H1 (cell line): Measurements from ENCODE around the gene CHRNA4. TPM values are rescaled to one million over a fixed set of nuclear protein-coding genes. Genes with fewer than 3 reads are reported as not detected.

Experiments
- BRCA1 ChIP-seq: IDR thresholded peaks from 2 replicates; pipeline ENCODE4 v1.6.1; 2012; ENCODE audit warnings: low read depth, low read length, improper control_type of control experiment
- CBX8 ChIP-seq: fragments of 300-800, 300-1000 bp; sonication (generic); IDR thresholded peaks from 2 replicates; pipeline ENCODE4 v1.7.1; 2016; ENCODE audit warnings: low read depth, low read length, borderline replicate concordance
- CTCF ChIP-seq, 3 experiments: IDR thresholded peaks; 1 replicate in 2 of 3; 2 replicates in 1 of 3; pipeline versions ENCODE4 v1.5.1 to v1.6.1; 2011; ENCODE audit warnings: low read length in 3 of 3, mild to moderate bottlenecking in 3 of 3, inconsistent platforms in 2 of 3, low read depth in 1 of 3, moderate library complexity in 1 of 3; ENCODE audit not compliant: insufficient read depth in 1 of 3; ENCODE audit errors: control extremely low read depth in 1 of 3
- HDAC6 ChIP-seq: IDR thresholded peaks from one replicate; pipeline ENCODE4 v1.7.1; 2012; ENCODE audit warnings: low read depth, mild to moderate bottlenecking, inconsistent platforms, low read length, moderate library complexity
- JUND ChIP-seq: IDR thresholded peaks from 2 replicates; pipeline ENCODE4 v1.6.1; 2011; ENCODE audit warnings: mild to moderate bottlenecking, improper control_type of control experiment, low read length
- POLR2A ChIP-seq, 2 experiments: IDR thresholded peaks; 1 replicate in 1 of 2; 2 replicates in 1 of 2; pipeline ENCODE4 v1.6.1; 2011; ENCODE audit warnings: low read depth in 2 of 2, low read length in 2 of 2, mild to moderate bottlenecking in 2 of 2; ENCODE audit errors: control extremely low read depth in 1 of 2
- POU5F1 ChIP-seq: IDR thresholded peaks from 2 replicates; pipeline ENCODE4 v1.6.1; 2011; ENCODE audit warnings: low read depth, mild to moderate bottlenecking, low read length, moderate library complexity
- SUZ12 ChIP-seq: fragments of 200-600 bp; sonication (generic); IDR thresholded peaks from 2 replicates; pipeline ENCODE4 v1.6.1; 2012; ENCODE audit warnings: mild to moderate bottlenecking, inconsistent platforms, low read length, moderate library complexity, mixed read lengths
- polyA plus RNA-seq, 7 experiments: library from polyadenylated mRNA; depleted of rRNA in 3 of 7; stranded (reverse) in 5 of 7; unstranded in 2 of 7; fragments of >200 nt in 5 of 7; fragments of 200-250 nt in 2 of 7; gene quantifications; 1 replicate in 5 of 7; 2 replicates in 1 of 7; 4 replicates in 1 of 7; pipeline versions ENCODE4 v1.2.1 to v1.2.3, GENCODE V29; 2011 to 2013; ENCODE audit warnings: missing spikeins in 2 of 7, mixed read lengths in 2 of 7
- total RNA-seq: library from RNA; stranded (reverse); fragmentation: NEBNext Ultra II Directional; extraction: Animal tissue kit (Norgen Biotek cat#: 25700); gene quantifications from 2 replicates; pipeline ENCODE4 v1.2.1, GENCODE V29; 2021

The CHRNA4 gene
- total and polyA plus RNA-seq, 2 of the 8 experiments (the other 6 are each of a cell fraction or from before 2014, with no cell fraction given): 4.3 to 5.7 TPM

GRCh38 chr20:63377951-63378381 is 16.8 kb upstream of the CHRNA4 start (continued):
- TF ChIP-seq CBX8 (no peak), JUND (no peak), POLR2A (IDR thresholded peaks at IDR 0.05; ENCODE audit: control extremely low read depth in 1 of 2, low read depth in 2 of 2, low read length in 2 of 2) (no peak), CTCF (IDR thresholded peaks at IDR 0.05; ENCODE audit: control extremely low read depth in 1 of 3, insufficient read depth in 1 of 3, low read depth in 1 of 3, low read length in 3 of 3) (no peak), POU5F1 (no peak), SUZ12 (no peak), BRCA1 (no peak), HDAC6 (no peak)
